HCT116 (cell line): ENCODE measurements around the gene ALX4.

ENCODE experiments used
- CTCF ChIP-seq, 3 experiments: fragments of 200-600 bp in 1 of 3; sonication (generic) in 1 of 3; IDR thresholded peaks in 2 of 3; conservative IDR thresholded peaks in 1 of 3; 2 replicates each; pipeline ENCODE4 v1.5.1; 2012 to 2017; ENCODE audit warnings: low read depth in 2 of 3, low read length in 2 of 3, antibody characterized with exemption in 1 of 3, borderline replicate concordance in 1 of 3, control low read depth in 1 of 3, mild to moderate bottlenecking in 1 of 3, mixed read lengths in 1 of 3, mixed run types in 1 of 3, moderate library complexity in 1 of 3; ENCODE audit not compliant: insufficient read depth in 1 of 3
- MAX ChIP-seq: IDR thresholded peaks from 2 replicates; pipeline ENCODE4 v1.6.1; 2012
- RAD21 ChIP-seq: IDR thresholded peaks from 2 replicates; pipeline ENCODE4 v1.6.1; 2012; ENCODE audit warnings: low read depth, mild to moderate bottlenecking

GRCh38 chr11:44346983-44347382 lies 37.0 kb upstream of the ALX4 start:
- TF ChIP-seq RAD21 = no peak
- TF ChIP-seq CTCF (IDR thresholded peaks at IDR 0.05 in 2 of 3, conservative IDR thresholded peaks at IDR 0.05 in 1 of 3; ENCODE audit: borderline replicate concordance in 1 of 3, insufficient read depth in 1 of 3, low read depth in 2 of 3, low read length in 2 of 3) = no peak
- no peak for TF ChIP-seq MAX
